IMR-90 (cell line): Measurements from ENCODE around the gene DPH7. TPM values are rescaled to one million over a fixed set of nuclear protein-coding genes. Genes with fewer than 3 reads are reported as not detected.

Source experiments
- ATAC-seq: fragments of 200-7000 bp; cut with Tn5 transposase; 2 replicates; pipeline ENCODE4 v1.9.1; 2020; ENCODE audit warnings: low read depth, mild to moderate bottlenecking, moderate library complexity
- BruUV-seq: library from RNA; stranded (reverse); fragments of 400-500 nt; replicated peaks from 2 replicates; lab custom pipeline; 2021; lab: Mats Ljungman, UMichigan
- CTCF ChIA-PET: fragments of 300-600 bp; formaldehyde crosslinking; extraction: SDS; loops from one replicate; lab custom pipeline; 2021; ENCODE audit warnings: antibody characterized with exemption; lab: Yijun Ruan, JAX
- POLR2A ChIA-PET: fragments of 300-600 bp; sonication (Branson Sonifier 250); formaldehyde crosslinking; loops from one replicate; lab custom pipeline; 2022; ENCODE audit warnings: antibody characterized with exemption; ENCODE audit not compliant: unreplicated experiment; lab: Charles Lee
- DNase-seq: peaks from one replicate; pipeline ENCODE4 v3.0.0; 2013
- H2AFZ ChIP-seq: replicated peaks from 2 replicates; pipeline ENCODE3; 2013; ENCODE audit warnings: low read length, mild to moderate bottlenecking; ENCODE audit not compliant: poor library complexity
- H2AK5ac ChIP-seq: 2 replicates; pipeline ENCODE4 v1.6.1; 2013; ENCODE audit warnings: low read depth, low read length, inconsistent platforms
- H2AK9ac ChIP-seq: replicated peaks from 2 replicates; pipeline ENCODE3; 2013; ENCODE audit warnings: mild to moderate bottlenecking, low read depth, low read length, moderate library complexity; ENCODE audit not compliant: poor library complexity
- H2BK120ac ChIP-seq: 2 replicates; pipeline ENCODE4 v1.6.1; 2013; ENCODE audit warnings: low read depth, low read length, inconsistent platforms
- H2BK15ac ChIP-seq: 3 replicates; pipeline ENCODE4 v1.6.1; 2013; ENCODE audit warnings: low read depth, low read length, inconsistent platforms
- H2BK20ac ChIP-seq: 2 replicates; pipeline ENCODE4 v1.6.1; 2013; ENCODE audit warnings: low read depth, mild to moderate bottlenecking, inconsistent platforms, low read length, moderate library complexity
- H2BK5ac ChIP-seq: 2 replicates; pipeline ENCODE4 v1.6.1; 2013; ENCODE audit warnings: mild to moderate bottlenecking, low read depth, low read length, inconsistent platforms; ENCODE audit not compliant: poor library complexity, severe bottlenecking
- H3K14ac ChIP-seq: replicated peaks from 2 replicates; pipeline ENCODE4 v1.6.1; 2013; ENCODE audit warnings: low read depth, low read length, inconsistent platforms
- H3K18ac ChIP-seq: 2 replicates; pipeline ENCODE4 v1.6.1; 2013; ENCODE audit warnings: low read depth, low read length, control low read depth
- H3K23ac ChIP-seq: 2 replicates; pipeline ENCODE4 v1.6.1; 2013; ENCODE audit warnings: low read depth, low read length, inconsistent platforms
- H3K27ac ChIP-seq: 2 replicates; pipeline ENCODE4 v1.5.1; 2013; ENCODE audit warnings: mild to moderate bottlenecking, control low read depth, low read length; ENCODE audit not compliant: insufficient read depth
- H3K27me3 ChIP-seq: 2 replicates; pipeline ENCODE4 v1.6.1; 2013; ENCODE audit warnings: low read length; ENCODE audit not compliant: control insufficient read depth, insufficient read depth
- H3K36me3 ChIP-seq: 2 replicates; pipeline ENCODE4 v1.6.1; 2013; ENCODE audit warnings: low read length, mixed read lengths; ENCODE audit not compliant: control insufficient read depth, insufficient read depth
- H3K4ac ChIP-seq: 2 replicates; pipeline ENCODE4 v1.6.1; 2013; ENCODE audit warnings: low read depth, low read length, inconsistent platforms
- H3K4me1 ChIP-seq: 2 replicates; pipeline ENCODE4 v1.6.1; 2013; ENCODE audit warnings: low read length, mixed read lengths; ENCODE audit not compliant: control insufficient read depth, insufficient read depth
- H3K4me2 ChIP-seq: 2 replicates; pipeline ENCODE4 v1.6.1; 2013; ENCODE audit warnings: low read depth, mild to moderate bottlenecking, control low read depth, low read length, moderate library complexity
- H3K4me3 ChIP-seq: 2 replicates; pipeline ENCODE4 v1.5.1; 2013; ENCODE audit warnings: low read depth, mild to moderate bottlenecking, control low read depth, low read length, moderate library complexity; ENCODE audit not compliant: insufficient read depth
- H3K56ac ChIP-seq: 2 replicates; pipeline ENCODE4 v1.6.1; 2013; ENCODE audit warnings: low read length, inconsistent platforms; ENCODE audit not compliant: insufficient read depth; ENCODE audit errors: extremely low read depth
- H3K79me1 ChIP-seq, 2 experiments: 2 replicates each; pipeline ENCODE4 v1.6.1; 2013; ENCODE audit warnings: low read length in 2 of 2, inconsistent platforms in 1 of 2, low read depth in 1 of 2
- H3K9ac ChIP-seq: 2 replicates; pipeline ENCODE4 v1.6.1; 2013; ENCODE audit warnings: low read depth, low read length, control low read depth
- H3K9me1 ChIP-seq: 2 replicates; pipeline ENCODE4 v1.6.1; 2013; ENCODE audit warnings: low read length, inconsistent platforms; ENCODE audit not compliant: insufficient read depth
- H3K9me3 ChIP-seq: 2 replicates; pipeline ENCODE4 v1.6.1; 2013; ENCODE audit warnings: low read length; ENCODE audit not compliant: control insufficient read depth, insufficient read depth
- H4K20me1 ChIP-seq: 2 replicates; pipeline ENCODE4 v1.6.1; 2013; ENCODE audit warnings: low read length, inconsistent platforms; ENCODE audit not compliant: insufficient read depth
- H4K5ac ChIP-seq: 2 replicates; pipeline ENCODE4 v1.6.1; 2013; ENCODE audit warnings: mild to moderate bottlenecking, low read depth, low read length, control low read depth
- H4K8ac ChIP-seq, 2 experiments: 2 replicates each; pipeline ENCODE4 v1.6.1; 2013; ENCODE audit warnings: low read depth in 2 of 2, low read length in 2 of 2, control low read depth in 1 of 2, inconsistent platforms in 1 of 2
- H4K91ac ChIP-seq: 2 replicates; pipeline ENCODE4 v1.6.1; 2013; ENCODE audit warnings: low read depth, low read length, inconsistent platforms; ENCODE audit not compliant: insufficient read depth
- CEBPB ChIP-seq: IDR thresholded peaks from 2 replicates; pipeline ENCODE4 v1.6.1; 2012; ENCODE audit warnings: low read depth, low read length, improper control_type of control experiment
- FOS ChIP-seq: fragments of 150-350 bp; IDR thresholded peaks from 2 replicates; pipeline ENCODE4 v1.6.1; 2016; ENCODE audit warnings: low read depth, low read length
- MAZ ChIP-seq: IDR thresholded peaks from 2 replicates; pipeline ENCODE4 v1.6.1; 2012; ENCODE audit warnings: low read depth, mild to moderate bottlenecking, low read length, improper control_type of control experiment, moderate library complexity, borderline replicate concordance
- RAD21 ChIP-seq: IDR thresholded peaks from 2 replicates; pipeline ENCODE4 v1.6.1; 2012; ENCODE audit warnings: low read length, improper control_type of control experiment
- RFX5 ChIP-seq: IDR thresholded peaks from 2 replicates; pipeline ENCODE4 v1.8.0; 2012; ENCODE audit warnings: low read depth, mild to moderate bottlenecking, low read length, moderate library complexity
- WGBS, 2 experiments: methylation state at CpG; one replicate each; pipeline versions ENCODE4 v1.1.5 to v1.1.7; 2013; ENCODE audit warnings: missing lambda C conversion rate in 2 of 2; ENCODE audit not compliant: insufficient read length in 1 of 2; ENCODE audit errors: extremely low coverage in 2 of 2; 5-methylcytosine and 5-hydroxymethylcytosine counted together
- dilution Hi-C: fragments of 300-500 bp; cut with HindIII; formaldehyde crosslinking; loops from one replicate; pipeline ENCODE4 v1.14.3; 2018; ENCODE audit warnings: low sequenced_read_pairs; ENCODE audit not compliant: unreplicated experiment
- in situ Hi-C: fragments of 300-500 bp; cut with MboI; formaldehyde crosslinking; loops from 3 replicates; pipeline ENCODE4 v1.14.3; 2019; ENCODE audit warnings: low sequenced_read_pairs, inconsistent platforms, mixed read lengths
- intact Hi-C: fragments of 100-400 bp; cut with micrococcal nuclease; formaldehyde crosslinking; loops from 2 replicates; pipeline ENCODE4 v1.10.0; 2022
- polyA plus RNA-seq, 3 experiments: library from polyadenylated mRNA; depleted of rRNA; stranded (reverse); fragments of >200 nt; gene quantifications; 2 replicates each; pipeline ENCODE4 v1.2.3, GENCODE V29; 2012; ENCODE audit warnings: low replicate concordance in 1 of 3
- total RNA-seq: library from RNA; depleted of rRNA; stranded (reverse); fragments of >200 nt; gene quantifications from 2 replicates; pipeline ENCODE4 v1.2.3, GENCODE V29; 2012

Gene DPH7
- total and polyA plus RNA-seq, 2 of the 4 experiments (the other 2 are of a cell fraction): 12.5 to 33.7 TPM

DNA sequence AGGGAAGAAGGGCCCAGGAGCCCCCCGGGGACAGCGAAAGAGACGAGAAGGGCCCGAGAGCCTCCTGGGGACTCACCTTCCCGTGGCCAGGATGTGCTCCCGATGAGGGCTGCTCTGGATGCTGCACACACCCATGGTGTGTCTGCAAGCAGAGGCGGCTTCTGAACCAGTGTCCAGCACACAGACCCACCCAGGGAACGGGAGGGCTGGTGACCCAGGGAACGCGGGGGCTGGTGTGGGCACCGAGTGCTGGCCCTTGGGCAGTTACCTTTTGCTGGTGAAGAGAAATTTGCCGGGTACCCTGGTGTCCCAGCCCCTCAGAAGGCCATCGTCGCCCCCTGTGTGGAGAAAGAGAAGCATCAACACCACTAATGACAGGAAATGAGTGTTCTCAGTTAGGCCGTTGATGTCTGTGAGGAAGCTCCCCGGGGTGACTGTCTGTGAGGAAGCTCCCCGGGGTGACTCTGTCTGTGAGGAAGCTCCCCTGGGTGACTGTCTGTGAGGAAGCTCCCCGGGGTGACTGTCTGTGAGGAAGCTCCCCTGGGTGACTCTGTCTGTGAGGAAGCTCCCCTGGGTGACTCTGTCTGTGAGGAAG is 13.8 kb downstream of the DPH7 start:
- H3K9me3 ChIP-seq: no peaks in the 10 kb centered on the region
- 97% methylated on average over 5 of the region's 18 CpGs; no CpG with 5 or more reads in 1 of the 2 experiments for WGBS, 2 experiments
- H3K27ac ChIP-seq: no peak overlapping the region
- H2BK20ac ChIP-seq: no peak overlapping the region
- peaks cover 30% of the 10 kb centered on the region for H3K36me3 ChIP-seq
- DNase-seq (no peak), ATAC-seq (no peak)
- TF ChIP-seq MAZ (no peak), RFX5 (no peak), CEBPB (no peak), RAD21 (no peak), FOS (no peak)
- no peak overlapping the region for H3K14ac ChIP-seq
- dilution Hi-C loops: no loop called here
- H4K8ac ChIP-seq: no peak overlapping the region
- H2AK9ac ChIP-seq: no peak overlapping the region
- no peaks in the 10 kb centered on the region for H3K9me1 ChIP-seq
- H3K4me2 ChIP-seq: no peak overlapping the region
- no peak overlapping the region for H2AFZ ChIP-seq
- H4K20me1 ChIP-seq: 0 out of 2 replicates have a peak, but pooled peaks cover 4% of the 10 kb centered on the region
- no peak overlapping the region for H2BK5ac ChIP-seq
- H3K27me3 ChIP-seq: no peaks in the 10 kb centered on the region
- H4K91ac ChIP-seq: no peak overlapping the region
- BruUV-seq: no TSS peak
- H3K56ac ChIP-seq: no peak overlapping the region
- no peak overlapping the region for H3K18ac ChIP-seq
- H3K4me3 ChIP-seq: no peak overlapping the region
- in situ Hi-C loops: no loop called here
- POLR2A ChIA-PET: no interaction called here
- H2AK5ac ChIP-seq: no peak overlapping the region
- CTCF ChIA-PET: no interaction called here
- H3K4ac ChIP-seq: no peak overlapping the region
- H3K9ac ChIP-seq: no peak overlapping the region
- no peak overlapping the region for H4K5ac ChIP-seq
- no peaks in the 10 kb centered on the region for H3K4me1 ChIP-seq
- H2BK120ac ChIP-seq: no peak overlapping the region
- intact Hi-C loops: no loop called here
- H3K79me1 ChIP-seq: peaks cover 5 to 11% of the 10 kb centered on the region in 2 experiments; a peak in 3 of 4 replicates
- H3K23ac ChIP-seq: no peak overlapping the region
- no peak overlapping the region for H2BK15ac ChIP-seq
